Activated gamma-delta T cell treated with Interleukin-2 at 50 U/mL for 16 hours (primary cell): Measurements from ENCODE around the gene EGLN2.
"Not testable (repeated sequence)": the region's sequence is repeated elsewhere in the genome, so short reads cannot be mapped to it uniquely, and the experiment has no call there.

ENCODE experiments used
- DNase-seq: peaks from one replicate; pipeline ENCODE4 v3.0.0-alpha.2; 2020

Gene EGLN2

GRCh38 chr19:40819479-40820234 is 20.7 kb downstream of the EGLN2 start:
- peak; percentile 68 for DNase-seq

DNA sequence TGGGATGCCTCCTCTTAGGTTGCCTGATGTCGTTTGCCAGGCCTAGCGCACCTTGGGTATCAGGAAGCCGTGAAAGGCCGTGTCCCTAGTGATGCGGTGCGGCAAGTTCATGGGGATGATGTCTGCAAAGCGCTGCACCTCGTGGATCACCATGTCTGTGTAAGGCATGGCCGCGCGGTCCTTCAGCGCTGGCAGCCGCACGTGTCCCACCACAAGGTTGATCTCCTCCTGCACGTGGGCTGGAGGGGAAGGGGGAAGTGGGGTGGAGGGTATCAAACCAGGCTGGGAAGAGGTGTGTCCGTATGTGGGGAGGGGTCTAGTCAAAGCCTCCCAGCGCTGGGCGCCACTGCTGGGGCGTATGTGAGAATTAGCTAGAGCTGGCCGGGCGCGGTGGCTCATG is 23.2 kb downstream of the EGLN2 start:
- no peak for DNase-seq

GRCh38 chr19:40822704-40823553 is 23.9 kb downstream of the EGLN2 start:
- not testable (repeated sequence) for DNase-seq

DNA sequence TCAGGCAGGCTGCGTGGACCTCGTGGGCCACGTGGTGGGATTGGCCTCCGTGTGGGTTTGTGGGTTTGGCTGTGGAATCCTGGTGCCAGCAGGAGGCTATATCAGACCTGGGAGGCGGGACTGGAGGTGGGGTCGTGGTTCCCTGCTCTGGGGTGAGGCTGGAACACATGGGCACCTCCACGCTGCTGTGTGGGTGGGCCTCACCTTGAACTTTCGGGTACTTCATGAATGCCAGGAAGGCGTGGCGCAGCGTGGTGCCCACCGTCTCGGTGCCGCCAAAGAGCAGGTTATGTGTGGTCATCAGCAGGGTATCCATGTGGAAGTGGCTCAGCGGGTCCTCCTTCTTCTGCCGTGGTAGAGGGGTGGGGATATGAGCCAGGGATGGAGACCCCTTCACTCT is 25.9 kb downstream of the EGLN2 start:
- DNase-seq, result not testable (repeated sequence)

GRCh38 chr19:40825460-40826095 is 26.6 kb downstream of the EGLN2 start:
- not testable (repeated sequence) for DNase-seq

DNA sequence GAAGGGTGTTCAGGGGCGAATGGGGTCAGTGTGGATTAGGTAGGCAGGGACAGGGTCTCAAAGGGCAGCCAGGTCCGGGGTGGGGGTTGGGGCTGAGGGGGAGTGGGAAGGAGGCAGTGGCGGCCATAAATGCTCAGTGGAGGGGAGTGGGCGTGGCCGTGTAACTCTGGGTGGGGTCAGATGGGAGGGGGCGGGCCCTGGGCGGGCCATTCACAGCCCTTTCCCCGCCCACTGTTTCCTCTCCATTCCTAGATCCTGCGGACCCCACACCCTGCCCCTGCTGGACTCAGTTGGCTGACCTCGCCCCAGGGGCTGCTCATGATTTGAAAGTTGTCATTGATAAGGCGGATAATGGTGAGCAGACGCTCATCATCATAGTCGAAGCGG is 27.3 kb downstream of the EGLN2 start:
- not testable (repeated sequence) for DNase-seq

GRCh38 chr19:40826699-40827385 is 27.9 kb downstream of the EGLN2 start:
- peak; percentile 77 for DNase-seq

DNA sequence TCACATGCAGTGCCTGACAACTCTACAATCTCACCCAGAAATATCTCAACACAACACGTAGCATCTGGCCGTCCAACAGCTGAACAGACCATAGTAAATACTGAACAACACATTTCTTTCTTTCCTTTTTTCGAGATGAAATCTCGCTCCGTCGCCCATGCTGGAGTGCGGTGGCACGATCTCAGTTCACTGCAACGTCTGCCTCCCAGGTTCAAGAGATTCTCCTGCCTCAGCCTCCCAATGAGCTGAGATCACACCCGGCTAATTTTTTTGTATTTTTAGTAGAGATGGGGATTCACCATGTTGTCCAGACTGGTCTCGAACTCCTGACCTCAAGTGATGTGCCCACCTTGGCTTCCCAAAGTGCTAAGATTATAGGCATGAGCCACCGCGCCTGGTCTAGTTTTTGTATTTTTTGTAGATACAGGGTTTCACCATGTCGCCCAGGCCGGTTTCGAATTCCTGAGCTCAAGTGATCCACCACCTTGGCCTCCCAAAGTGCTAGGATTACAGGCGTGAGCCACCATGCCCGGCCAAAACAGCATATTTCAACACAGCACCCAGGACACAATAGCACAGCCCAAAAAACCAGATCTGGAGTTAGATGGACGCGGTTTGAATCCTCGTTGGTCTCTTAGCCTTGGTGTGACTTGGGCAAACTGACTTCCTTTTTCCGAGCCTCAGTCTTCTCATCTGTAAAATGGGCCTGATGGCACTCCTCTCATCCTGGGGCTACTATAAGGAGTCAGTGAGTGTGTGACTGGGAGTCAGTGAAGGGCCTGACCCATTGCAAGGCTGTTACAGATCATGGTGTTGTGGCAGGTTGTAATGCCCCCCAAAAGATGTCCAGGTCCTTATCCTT is 28.6 kb downstream of the EGLN2 start:
- DNase-seq, result no peak

- DNase-seq, result no peak
Observed at GRCh38 chr19:40829205-40829604, 30.2 kb downstream of the EGLN2 start.

- DNase-seq, result not testable (repeated sequence)
Observed at GRCh38 chr19:40830741-40831140, 31.8 kb downstream of the EGLN2 start.

- no peak for DNase-seq
Observed at GRCh38 chr19:40831502-40832430, 32.8 kb downstream of the EGLN2 start.

GRCh38 chr19:40832431-40832790 is 33.4 kb downstream of the EGLN2 start:
- not testable (repeated sequence) for DNase-seq

GRCh38 chr19:40833728-40834533 is 34.9 kb downstream of the EGLN2 start:
- DNase-seq, result not testable (repeated sequence)

DNA sequence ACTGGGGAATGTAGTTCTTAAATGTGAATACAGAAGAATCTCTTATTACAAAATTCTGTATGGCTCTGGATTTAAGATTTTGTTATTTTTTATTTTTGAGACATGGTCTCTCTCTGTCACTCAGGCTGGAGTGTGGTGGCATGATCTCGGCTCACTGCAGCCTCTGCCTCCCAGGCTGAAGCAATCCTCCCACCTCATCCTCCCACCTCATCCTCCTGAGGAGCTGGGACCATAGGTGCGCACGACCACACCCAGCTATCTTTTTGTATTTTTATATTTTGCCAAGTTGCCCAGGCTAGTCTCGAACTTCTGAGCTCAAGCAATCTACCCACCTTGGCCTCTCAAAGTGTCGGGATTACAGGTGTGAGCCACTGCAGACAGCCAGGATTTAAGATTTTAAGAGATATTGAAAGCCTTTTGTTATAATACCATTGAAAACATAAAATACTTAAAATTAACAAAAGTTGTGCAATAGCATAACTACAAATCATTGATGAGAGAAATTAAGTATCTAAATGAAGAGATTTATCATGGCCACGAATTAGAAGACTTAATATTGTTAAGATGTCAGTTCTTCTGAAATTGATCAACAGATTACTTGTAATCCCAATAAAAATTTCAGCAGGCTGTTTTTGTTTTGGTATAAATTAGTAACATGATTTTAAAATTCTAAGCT is 37.9 kb downstream of the EGLN2 start:
- no peak for DNase-seq

GRCh38 chr19:40838477-40838876 is 39.5 kb downstream of the EGLN2 start:
- not testable (repeated sequence) for DNase-seq

GRCh38 chr19:40842012-40842411 is 43.0 kb downstream of the EGLN2 start:
- DNase-seq, result not testable (repeated sequence)

DNA sequence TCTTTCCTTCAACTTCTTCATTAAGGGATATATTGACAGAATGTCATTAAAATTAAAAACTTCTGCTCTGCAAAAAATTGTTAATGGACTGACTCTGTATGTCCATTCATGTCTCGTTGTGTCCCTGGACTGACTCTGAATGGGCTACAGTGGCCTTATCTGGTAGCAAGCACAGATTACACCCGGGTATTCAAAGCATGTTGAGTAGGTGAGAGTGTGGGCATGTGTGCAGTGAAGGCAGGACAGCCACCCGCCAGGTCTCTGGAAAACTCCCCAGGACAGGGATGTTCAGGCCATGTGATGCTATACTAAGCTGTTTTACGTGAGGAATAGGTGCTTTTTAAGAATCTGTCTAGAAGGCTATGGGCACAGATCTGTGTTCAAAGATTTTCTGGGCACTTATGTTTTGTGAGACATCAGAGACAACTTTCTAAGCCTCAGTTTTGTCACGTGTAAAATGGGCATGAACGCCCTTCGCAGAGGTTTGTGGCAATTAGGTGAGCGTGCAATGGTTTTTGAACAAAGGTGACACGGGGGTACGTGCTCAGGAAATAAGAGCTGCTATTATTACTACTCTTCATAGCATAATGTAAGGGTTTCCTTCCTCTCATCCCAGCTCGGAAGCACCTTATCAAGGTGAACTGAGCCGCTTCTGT is 44.1 kb downstream of the EGLN2 start:
- DNase-seq, result not testable (repeated sequence)

- peak; percentile 81 for DNase-seq
Observed at GRCh38 chr19:40843653-40844052, 44.7 kb downstream of the EGLN2 start.

- DNase-seq, result not testable (repeated sequence)
Observed at GRCh38 chr19:40846722-40847121, 47.7 kb downstream of the EGLN2 start.
